ENCODE results near the gene MTFR1L. TPM values are rescaled to one million over a fixed set of nuclear protein-coding genes. Genes with fewer than 3 reads are reported as not detected.

Gene MTFR1L
- total RNA-seq, 1 donor from 2014 or later, result 46.3 TPM

GRCh38 chr1:25780318-25781129 lies 39.2 kb upstream of the MTFR1L start:
- DNase-seq (ENCODE audit: low read depth), result no peak
- no peak overlapping the region for H3K4me3 ChIP-seq (ENCODE audit: low read depth, low read length)

GRCh38 chr1:25781130-25781433 lies 38.7 kb upstream of the MTFR1L start:
- DNase-seq (ENCODE audit: low read depth), result no peak
- no peak for TF ChIP-seq CTCF (IDR thresholded peaks at IDR 0.05; ENCODE audit: insufficient read depth, low read length, poor library complexity, severe bottlenecking)
- Histone ChIP-seq H3K36me3 (ENCODE audit: control insufficient read depth, insufficient read depth, low read length) (no peaks in the 10 kb centered on the region), H3K4me3 (ENCODE audit: low read depth, low read length) (no peak overlapping the region), H3K27me3 (ENCODE audit: control insufficient read depth, insufficient read depth, low read length) (no peaks in the 10 kb centered on the region)

More at GRCh38 chr1:25780318-25781129, 39.2 kb upstream of the MTFR1L start:
- Histone ChIP-seq H3K27me3 (ENCODE audit: control insufficient read depth, insufficient read depth, low read length) (no peaks in the 10 kb centered on the region), H3K36me3 (ENCODE audit: control insufficient read depth, insufficient read depth, low read length) (no peaks in the 10 kb centered on the region)
- TF ChIP-seq CTCF (IDR thresholded peaks at IDR 0.05; ENCODE audit: insufficient read depth, low read length, poor library complexity, severe bottlenecking), result no peak

GRCh38 chr1:25782608-25783201 lies 37.0 kb upstream of the MTFR1L start:
- Histone ChIP-seq H3K36me3 (ENCODE audit: control insufficient read depth, insufficient read depth, low read length) (no peaks in the 10 kb centered on the region), H3K27me3 (ENCODE audit: control insufficient read depth, insufficient read depth, low read length) (no peaks in the 10 kb centered on the region), H3K4me3 (ENCODE audit: low read depth, low read length) (no peak overlapping the region)
- no peak for DNase-seq (ENCODE audit: low read depth)
- no peak for TF ChIP-seq CTCF (IDR thresholded peaks at IDR 0.05; ENCODE audit: insufficient read depth, low read length, poor library complexity, severe bottlenecking)

- no peak for DNase-seq (ENCODE audit: low read depth)
- TF ChIP-seq CTCF (IDR thresholded peaks at IDR 0.05; ENCODE audit: insufficient read depth, low read length, poor library complexity, severe bottlenecking), result no peak
- Histone ChIP-seq H3K4me3 (ENCODE audit: low read depth, low read length) (no peak overlapping the region), H3K36me3 (ENCODE audit: control insufficient read depth, insufficient read depth, low read length) (no peaks in the 10 kb centered on the region), H3K27me3 (ENCODE audit: control insufficient read depth, insufficient read depth, low read length) (no peaks in the 10 kb centered on the region)
Observed at GRCh38 chr1:25784575-25785051, 35.1 kb upstream of the MTFR1L start.

GRCh38 chr1:25785333-25786067 lies 34.3 kb upstream of the MTFR1L start:
- no peak for DNase-seq (ENCODE audit: low read depth)
- H3K27me3 ChIP-seq (ENCODE audit: control insufficient read depth, insufficient read depth, low read length), result no peaks in the 10 kb centered on the region
- no peaks in the 10 kb centered on the region for H3K36me3 ChIP-seq (ENCODE audit: control insufficient read depth, insufficient read depth, low read length)
- no peak overlapping the region for H3K4me3 ChIP-seq (ENCODE audit: low read depth, low read length)
- no peak for TF ChIP-seq CTCF (IDR thresholded peaks at IDR 0.05; ENCODE audit: insufficient read depth, low read length, poor library complexity, severe bottlenecking)

Data from kidney epithelial cell (primary cell).